PFSK-1 (cell line): ENCODE measurements around the gene PPFIBP1.

Experiments
- FOXP2 ChIP-seq: optimal IDR thresholded peaks from 2 replicates; pipeline ENCODE3; 2011; ENCODE audit warnings: borderline replicate concordance, control low read depth, inconsistent platforms; ENCODE audit not compliant: insufficient read depth; ENCODE audit errors: extremely low read length, extremely low read depth
- POLR2AphosphoS5 ChIP-seq: IDR thresholded peaks from 2 replicates; pipeline ENCODE4 v1.6.1; 2012; ENCODE audit warnings: low read depth, mild to moderate bottlenecking, control low read depth, low read length, moderate library complexity
- SIN3A ChIP-seq: IDR thresholded peaks from 2 replicates; pipeline ENCODE4 v1.6.1; 2012; ENCODE audit warnings: mild to moderate bottlenecking, low read length, moderate library complexity, borderline replicate concordance; ENCODE audit not compliant: insufficient read depth
- TAF1 ChIP-seq: IDR thresholded peaks from 2 replicates; pipeline ENCODE4 v1.6.1; 2012; ENCODE audit warnings: low read length, control low read depth, borderline replicate concordance; ENCODE audit not compliant: insufficient read depth
- TF ChIP-seq, protein P1 (sequence below), 2 experiments: IDR thresholded peaks; 2 replicates each; pipeline versions ENCODE4 v1.6.1 to v1.8.0; 2011 to 2012; ENCODE audit warnings: low read depth in 2 of 2, low read length in 2 of 2, control low read depth in 1 of 2, inconsistent platforms in 1 of 2, mild to moderate bottlenecking in 1 of 2, moderate library complexity in 1 of 2; ENCODE audit not compliant: insufficient read depth in 1 of 2

DNA sequence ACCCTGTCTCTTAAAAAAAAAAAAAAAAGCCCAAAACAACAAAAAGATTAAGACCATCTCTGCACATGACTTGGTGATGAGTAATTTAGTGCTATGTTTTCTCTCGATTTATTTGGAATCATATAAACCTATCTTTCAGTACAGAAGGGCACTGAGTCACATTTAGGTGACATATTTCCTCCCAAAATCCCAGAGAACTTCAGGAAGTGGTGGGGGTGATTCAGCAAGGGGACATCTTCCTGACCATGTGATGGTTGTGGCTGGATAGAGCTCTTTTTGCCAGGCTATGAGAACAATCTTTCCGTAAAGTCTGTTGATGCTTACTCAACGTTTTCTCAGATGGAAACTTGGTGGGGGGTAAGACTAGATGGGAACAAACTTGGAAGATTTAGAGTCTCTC lies 50.0 kb downstream of the PPFIBP1 start:
- TF ChIP-seq POLR2AphosphoS5 = no peak
- TF ChIP-seq FOXP2 = no peak
- TF ChIP-seq, protein P1, sequence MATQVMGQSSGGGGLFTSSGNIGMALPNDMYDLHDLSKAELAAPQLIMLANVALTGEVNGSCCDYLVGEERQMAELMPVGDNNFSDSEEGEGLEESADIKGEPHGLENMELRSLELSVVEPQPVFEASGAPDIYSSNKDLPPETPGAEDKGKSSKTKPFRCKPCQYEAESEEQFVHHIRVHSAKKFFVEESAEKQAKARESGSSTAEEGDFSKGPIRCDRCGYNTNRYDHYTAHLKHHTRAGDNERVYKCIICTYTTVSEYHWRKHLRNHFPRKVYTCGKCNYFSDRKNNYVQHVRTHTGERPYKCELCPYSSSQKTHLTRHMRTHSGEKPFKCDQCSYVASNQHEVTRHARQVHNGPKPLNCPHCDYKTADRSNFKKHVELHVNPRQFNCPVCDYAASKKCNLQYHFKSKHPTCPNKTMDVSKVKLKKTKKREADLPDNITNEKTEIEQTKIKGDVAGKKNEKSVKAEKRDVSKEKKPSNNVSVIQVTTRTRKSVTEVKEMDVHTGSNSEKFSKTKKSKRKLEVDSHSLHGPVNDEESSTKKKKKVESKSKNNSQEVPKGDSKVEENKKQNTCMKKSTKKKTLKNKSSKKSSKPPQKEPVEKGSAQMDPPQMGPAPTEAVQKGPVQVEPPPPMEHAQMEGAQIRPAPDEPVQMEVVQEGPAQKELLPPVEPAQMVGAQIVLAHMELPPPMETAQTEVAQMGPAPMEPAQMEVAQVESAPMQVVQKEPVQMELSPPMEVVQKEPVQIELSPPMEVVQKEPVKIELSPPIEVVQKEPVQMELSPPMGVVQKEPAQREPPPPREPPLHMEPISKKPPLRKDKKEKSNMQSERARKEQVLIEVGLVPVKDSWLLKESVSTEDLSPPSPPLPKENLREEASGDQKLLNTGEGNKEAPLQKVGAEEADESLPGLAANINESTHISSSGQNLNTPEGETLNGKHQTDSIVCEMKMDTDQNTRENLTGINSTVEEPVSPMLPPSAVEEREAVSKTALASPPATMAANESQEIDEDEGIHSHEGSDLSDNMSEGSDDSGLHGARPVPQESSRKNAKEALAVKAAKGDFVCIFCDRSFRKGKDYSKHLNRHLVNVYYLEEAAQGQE (IDR thresholded peaks at IDR 0.05; ENCODE audit: insufficient read depth in 1 of 2, low read depth in 2 of 2, low read length in 2 of 2) = no peak
- no peak for TF ChIP-seq SIN3A
- TF ChIP-seq TAF1 = no peak
